PC-9 (cell line): ENCODE measurements around the gene MTERF4. TPM values are rescaled to one million over a fixed set of nuclear protein-coding genes. Genes with fewer than 3 reads are reported as not detected.

Source experiments
- BruUV-seq: library from RNA; stranded (reverse); fragments of 400-500 nt; replicated peaks from 2 replicates; lab custom pipeline; 2021; lab: Mats Ljungman, UMichigan
- CTCF ChIA-PET: fragments of 300-600 bp; sonication (Branson Sonifier 250); formaldehyde crosslinking; loops from one replicate; lab custom pipeline; 2022; ENCODE audit warnings: antibody characterized with exemption; lab: Charles Lee
- POLR2A ChIA-PET: fragments of 300-600 bp; sonication (Branson Sonifier 250); formaldehyde crosslinking; loops from one replicate; lab custom pipeline; 2022; ENCODE audit warnings: antibody characterized with exemption; ENCODE audit not compliant: unreplicated experiment; lab: Charles Lee
- DNase-seq, 2 experiments: peaks; one replicate each; pipeline versions ENCODE4 v3.0.0 to v3.0.0-alpha.2; 2015 to 2022; ENCODE audit warnings: mixed read lengths in 1 of 2
- H2AFZ ChIP-seq: fragments of 200-600 bp; sonication (generic); 2 replicates; pipeline ENCODE4 v1.8.1; 2017; ENCODE audit warnings: antibody characterized with exemption
- H3F3A ChIP-seq: fragments of 200-600 bp; sonication (generic); 2 replicates; pipeline ENCODE4 v1.8.1; 2017; ENCODE audit warnings: antibody characterized with exemption, mild to moderate bottlenecking, low read depth; ENCODE audit not compliant: insufficient read depth
- H3K27ac ChIP-seq: fragments of 200-600 bp; sonication (generic); 2 replicates; pipeline ENCODE4 v1.6.1; 2016; ENCODE audit warnings: mixed run types
- H3K27me3 ChIP-seq: fragments of 200-600 bp; sonication (generic); 2 replicates; pipeline ENCODE4 v1.6.1; 2016; ENCODE audit warnings: low read depth, mixed run types; ENCODE audit not compliant: insufficient read depth
- H3K36me3 ChIP-seq: fragments of 200-600 bp; sonication (generic); 2 replicates; pipeline ENCODE4 v1.6.1; 2016; ENCODE audit warnings: low read depth, mixed run types
- H3K4me1 ChIP-seq: fragments of 200-600 bp; sonication (generic); replicated peaks from 2 replicates; pipeline ENCODE4 v1.6.1; 2016; ENCODE audit warnings: mixed run types; ENCODE audit not compliant: insufficient read depth
- H3K4me2 ChIP-seq: fragments of 200-600 bp; sonication (generic); 2 replicates; pipeline ENCODE4 v1.6.1; 2017; ENCODE audit warnings: mixed run types
- H3K4me3 ChIP-seq: fragments of 200-600 bp; sonication (generic); 2 replicates; pipeline ENCODE4 v1.6.1; 2016; ENCODE audit warnings: mixed run types
- H3K79me2 ChIP-seq: fragments of 200-600 bp; sonication (generic); 2 replicates; pipeline ENCODE4 v1.6.1; 2017; ENCODE audit warnings: low read depth, mixed run types
- H3K9me2 ChIP-seq: fragments of 200-600 bp; sonication (generic); 2 replicates; pipeline ENCODE4 v1.8.1; 2017; ENCODE audit warnings: mild to moderate bottlenecking; ENCODE audit not compliant: insufficient read depth
- H3K9me3 ChIP-seq: fragments of 200-600 bp; sonication (generic); 2 replicates; pipeline ENCODE4 v1.8.1; 2016; ENCODE audit warnings: low read depth; ENCODE audit not compliant: insufficient read depth
- H4K20me1 ChIP-seq: fragments of 200-600 bp; sonication (generic); 2 replicates; pipeline ENCODE4 v1.8.1; 2017; ENCODE audit not compliant: insufficient read depth
- EZH2 ChIP-seq: fragments of 200-600 bp; sonication (generic); IDR thresholded peaks from 2 replicates; pipeline ENCODE4 v1.8.0; 2017; ENCODE audit warnings: antibody characterized with exemption, low read depth
- intact Hi-C: fragments of 100-400 bp; cut with micrococcal nuclease; formaldehyde crosslinking; loops from one replicate; pipeline ENCODE4 v1.10.0; 2022; ENCODE audit not compliant: unreplicated experiment
- total RNA-seq: library from RNA; stranded (reverse); gene quantifications from 2 replicates; pipeline ENCODE4 v1.2.3, GENCODE V29; 2021
- TF ChIP-seq, protein P1 (sequence below): fragments of 200-600 bp; sonication (generic); conservative IDR thresholded peaks from 2 replicates; pipeline ENCODE4 v1.6.1; 2017; ENCODE audit warnings: mixed run types, antibody characterized with exemption, mild to moderate bottlenecking, moderate library complexity

MTERF4 gene
- total RNA-seq, 1 experiment from 2014 or later, result 42.8 TPM

DNA sequence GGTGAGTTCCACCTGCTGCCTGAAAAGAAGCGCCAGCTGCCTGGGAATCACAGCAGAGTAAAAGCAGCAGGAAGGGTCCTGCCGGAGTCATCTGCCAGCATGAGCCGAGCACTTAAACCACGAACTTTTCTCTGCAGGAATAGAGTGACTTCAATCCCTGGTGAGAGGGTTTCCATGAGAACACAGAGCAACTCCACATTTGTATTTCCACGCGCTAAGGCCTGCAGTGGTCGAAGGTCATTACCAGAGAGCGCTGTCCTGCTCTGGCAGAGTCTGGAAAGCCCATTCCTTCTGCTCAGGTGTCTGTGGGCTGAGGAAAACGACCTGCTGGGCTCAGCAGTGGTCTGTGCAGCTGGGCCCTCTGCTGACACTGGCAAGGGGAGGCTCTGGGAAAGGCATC is 40.5 kb upstream of the MTERF4 start:
- H3K79me2 ChIP-seq, result peaks cover 13% of the 10 kb centered on the region; the same call in 1 of the 2 replicates
- BruUV-seq, result no TSS peak
- peaks cover under 1% of the 10 kb centered on the region; the same call in 1 of the 2 replicates for H3K4me1 ChIP-seq
- no peak for TF ChIP-seq EZH2
- TF ChIP-seq, protein P1, sequence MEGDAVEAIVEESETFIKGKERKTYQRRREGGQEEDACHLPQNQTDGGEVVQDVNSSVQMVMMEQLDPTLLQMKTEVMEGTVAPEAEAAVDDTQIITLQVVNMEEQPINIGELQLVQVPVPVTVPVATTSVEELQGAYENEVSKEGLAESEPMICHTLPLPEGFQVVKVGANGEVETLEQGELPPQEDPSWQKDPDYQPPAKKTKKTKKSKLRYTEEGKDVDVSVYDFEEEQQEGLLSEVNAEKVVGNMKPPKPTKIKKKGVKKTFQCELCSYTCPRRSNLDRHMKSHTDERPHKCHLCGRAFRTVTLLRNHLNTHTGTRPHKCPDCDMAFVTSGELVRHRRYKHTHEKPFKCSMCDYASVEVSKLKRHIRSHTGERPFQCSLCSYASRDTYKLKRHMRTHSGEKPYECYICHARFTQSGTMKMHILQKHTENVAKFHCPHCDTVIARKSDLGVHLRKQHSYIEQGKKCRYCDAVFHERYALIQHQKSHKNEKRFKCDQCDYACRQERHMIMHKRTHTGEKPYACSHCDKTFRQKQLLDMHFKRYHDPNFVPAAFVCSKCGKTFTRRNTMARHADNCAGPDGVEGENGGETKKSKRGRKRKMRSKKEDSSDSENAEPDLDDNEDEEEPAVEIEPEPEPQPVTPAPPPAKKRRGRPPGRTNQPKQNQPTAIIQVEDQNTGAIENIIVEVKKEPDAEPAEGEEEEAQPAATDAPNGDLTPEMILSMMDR, result no peak
- ChIA-PET CTCF (no interaction called here), POLR2A (no interaction called here)
- no peak overlapping the region for H3K4me3 ChIP-seq
- 0 out of 2 replicates have a peak, but pooled peaks cover 11% of the 10 kb centered on the region for H3K36me3 ChIP-seq
- no peak overlapping the region for H2AFZ ChIP-seq
- H4K20me1 ChIP-seq, result no peaks in the 10 kb centered on the region
- DNase-seq, result no peak
- no peaks in the 10 kb centered on the region for H3F3A ChIP-seq
- H3K27me3 ChIP-seq, result no peaks in the 10 kb centered on the region
- H3K9me3 ChIP-seq, result no peaks in the 10 kb centered on the region
- no peak overlapping the region for H3K27ac ChIP-seq
- no peak overlapping the region for H3K4me2 ChIP-seq
- H3K9me2 ChIP-seq, result no peaks in the 10 kb centered on the region
- intact Hi-C loops, result no loop called here

DNA sequence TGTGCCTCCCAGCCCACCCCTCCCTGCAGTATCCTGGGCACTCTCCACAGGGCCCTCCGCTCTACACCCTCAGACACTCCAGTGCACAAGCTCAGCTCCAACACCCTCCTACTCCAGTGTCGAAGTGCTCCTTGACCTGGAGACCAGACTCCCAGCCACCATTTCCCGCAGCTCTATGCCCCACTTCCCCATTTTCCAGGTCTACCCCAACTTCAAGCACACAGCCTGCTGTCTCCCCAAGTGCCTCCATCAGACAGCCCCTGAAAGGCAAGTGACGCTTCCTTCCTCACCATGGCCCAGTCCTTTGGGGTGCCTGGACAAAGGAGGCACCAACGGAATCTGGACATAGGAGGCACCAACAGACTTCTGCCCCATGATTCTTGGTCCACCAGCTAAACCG is 40.0 kb upstream of the MTERF4 start:
- Histone ChIP-seq H3K9me2 (no peaks in the 10 kb centered on the region), H3K36me3 (0 out of 2 replicates have a peak, but pooled peaks cover 11% of the 10 kb centered on the region), H3K4me1 (no peaks in the 10 kb centered on the region), H3F3A (no peaks in the 10 kb centered on the region), H3K4me2 (no peak overlapping the region), H3K4me3 (no peak overlapping the region), H2AFZ (no peak overlapping the region), H4K20me1 (no peaks in the 10 kb centered on the region), H3K27me3 (no peaks in the 10 kb centered on the region), H3K9me3 (no peaks in the 10 kb centered on the region), H3K27ac (no peak overlapping the region), H3K79me2 (peaks cover 12% of the 10 kb centered on the region; the same call in 1 of the 2 replicates)
- CTCF ChIA-PET, result no interaction called here
- POLR2A ChIA-PET, result no interaction called here
- intact Hi-C loops, result no loop called here
- DNase-seq, result no peak
- TF ChIP-seq, protein P1, result no peak
- no peak for TF ChIP-seq EZH2
- no TSS peak for BruUV-seq

DNA sequence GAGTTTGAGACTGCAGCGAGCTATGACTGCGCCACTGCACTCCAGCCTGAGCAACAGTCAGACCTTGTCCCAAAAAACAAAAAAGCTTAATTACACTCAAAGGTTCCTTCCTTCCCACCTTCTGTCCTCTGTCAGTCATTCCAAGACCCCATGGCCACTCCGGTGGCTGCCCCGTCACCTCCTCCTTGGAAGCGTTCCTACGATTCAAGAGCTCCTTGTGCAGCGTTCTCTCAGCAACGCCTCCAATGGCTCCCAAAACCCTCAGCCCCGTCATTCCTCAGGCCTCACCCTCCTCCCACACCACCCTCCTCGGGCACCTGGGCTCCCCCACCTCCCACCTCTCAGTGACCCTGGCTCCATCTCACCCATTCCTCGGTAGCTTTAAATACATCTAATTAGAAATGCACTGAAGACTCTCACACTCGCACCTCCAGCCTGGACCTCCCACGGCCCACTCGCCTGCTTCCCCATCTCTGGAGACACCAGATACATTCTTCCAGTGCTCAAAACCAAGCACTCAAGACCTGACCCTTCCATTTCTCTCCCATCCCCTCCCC is 39.2 kb upstream of the MTERF4 start:
- no peaks in the 10 kb centered on the region for H3K27me3 ChIP-seq
- H3K27ac ChIP-seq, result no peak overlapping the region
- no peak overlapping the region for H2AFZ ChIP-seq
- intact Hi-C loops, result no loop called here
- ChIA-PET CTCF (no interaction called here), POLR2A (no interaction called here)
- no peak for DNase-seq
- no peaks in the 10 kb centered on the region for H3K9me3 ChIP-seq
- H3K36me3 ChIP-seq, result 0 out of 2 replicates have a peak, but pooled peaks cover 11% of the 10 kb centered on the region
- no TSS peak for BruUV-seq
- TF ChIP-seq EZH2, result no peak
- TF ChIP-seq, protein P1, result no peak
- peaks cover 7% of the 10 kb centered on the region; the same call in 1 of the 2 replicates for H3K79me2 ChIP-seq
- no peak overlapping the region for H3K4me3 ChIP-seq
- H4K20me1 ChIP-seq, result no peaks in the 10 kb centered on the region
- no peaks in the 10 kb centered on the region for H3K9me2 ChIP-seq
- no peaks in the 10 kb centered on the region for H3F3A ChIP-seq
- H3K4me2 ChIP-seq, result no peak overlapping the region
- H3K4me1 ChIP-seq, result no peaks in the 10 kb centered on the region
